AG04449 (cell line): ENCODE data around the gene BACH2.

Experiments used
- CTCF ChIA-PET: fragments of 350-600 bp; formaldehyde crosslinking; extraction: SDS; loops from one replicate; lab custom pipeline; 2021; ENCODE audit warnings: antibody characterized with exemption; lab: Yijun Ruan, JAX
- POLR2A ChIA-PET: fragments of 400-600, 350-600 bp; formaldehyde crosslinking; extraction: SDS; loops from one replicate; lab custom pipeline; 2020; ENCODE audit warnings: antibody characterized with exemption, inconsistent platforms; lab: Yijun Ruan, JAX
- DNase-seq: peaks from one replicate; pipeline ENCODE4 v3.0.0-alpha.2; 2010; ENCODE audit warnings: low read depth, low spot score
- H3K4me3 ChIP-seq: 2 replicates; pipeline ENCODE4 v1.5.1; 2011; ENCODE audit warnings: low read depth, mild to moderate bottlenecking, control low read depth, low read length
- TF ChIP-seq, protein P1 (sequence below): IDR thresholded peaks from one replicate; pipeline ENCODE4 v1.5.1; 2011; ENCODE audit warnings: mild to moderate bottlenecking, moderate library complexity, low read length, control low read depth, inconsistent platforms; ENCODE audit not compliant: insufficient read depth; ENCODE audit errors: missing control alignments

Gene BACH2

DNA sequence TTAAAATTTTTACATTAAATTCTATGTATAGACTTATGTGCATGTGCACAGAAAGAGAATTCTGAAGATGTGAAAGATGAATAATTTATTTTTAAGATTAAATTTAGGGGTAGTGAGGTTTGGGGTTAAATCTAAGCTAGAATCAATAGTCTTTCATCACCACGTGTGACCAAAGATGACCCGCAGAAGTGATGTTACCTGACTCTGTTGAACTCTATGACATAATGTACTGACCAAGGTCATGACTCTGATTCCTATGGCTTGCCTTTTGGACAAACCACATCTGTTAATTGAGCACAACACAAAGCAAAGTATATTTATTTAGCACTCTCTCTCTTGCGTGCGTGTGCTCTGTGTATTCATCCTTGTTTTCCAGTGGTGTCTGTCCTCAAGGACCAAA is 150.6 kb downstream of the BACH2 start:
- DNase-seq: no peak
- ChIA-PET POLR2A (no interaction called here), CTCF (no interaction called here)
- H3K4me3 ChIP-seq: no peak overlapping the region
- TF ChIP-seq, protein P1, sequence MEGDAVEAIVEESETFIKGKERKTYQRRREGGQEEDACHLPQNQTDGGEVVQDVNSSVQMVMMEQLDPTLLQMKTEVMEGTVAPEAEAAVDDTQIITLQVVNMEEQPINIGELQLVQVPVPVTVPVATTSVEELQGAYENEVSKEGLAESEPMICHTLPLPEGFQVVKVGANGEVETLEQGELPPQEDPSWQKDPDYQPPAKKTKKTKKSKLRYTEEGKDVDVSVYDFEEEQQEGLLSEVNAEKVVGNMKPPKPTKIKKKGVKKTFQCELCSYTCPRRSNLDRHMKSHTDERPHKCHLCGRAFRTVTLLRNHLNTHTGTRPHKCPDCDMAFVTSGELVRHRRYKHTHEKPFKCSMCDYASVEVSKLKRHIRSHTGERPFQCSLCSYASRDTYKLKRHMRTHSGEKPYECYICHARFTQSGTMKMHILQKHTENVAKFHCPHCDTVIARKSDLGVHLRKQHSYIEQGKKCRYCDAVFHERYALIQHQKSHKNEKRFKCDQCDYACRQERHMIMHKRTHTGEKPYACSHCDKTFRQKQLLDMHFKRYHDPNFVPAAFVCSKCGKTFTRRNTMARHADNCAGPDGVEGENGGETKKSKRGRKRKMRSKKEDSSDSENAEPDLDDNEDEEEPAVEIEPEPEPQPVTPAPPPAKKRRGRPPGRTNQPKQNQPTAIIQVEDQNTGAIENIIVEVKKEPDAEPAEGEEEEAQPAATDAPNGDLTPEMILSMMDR: no peak

DNA sequence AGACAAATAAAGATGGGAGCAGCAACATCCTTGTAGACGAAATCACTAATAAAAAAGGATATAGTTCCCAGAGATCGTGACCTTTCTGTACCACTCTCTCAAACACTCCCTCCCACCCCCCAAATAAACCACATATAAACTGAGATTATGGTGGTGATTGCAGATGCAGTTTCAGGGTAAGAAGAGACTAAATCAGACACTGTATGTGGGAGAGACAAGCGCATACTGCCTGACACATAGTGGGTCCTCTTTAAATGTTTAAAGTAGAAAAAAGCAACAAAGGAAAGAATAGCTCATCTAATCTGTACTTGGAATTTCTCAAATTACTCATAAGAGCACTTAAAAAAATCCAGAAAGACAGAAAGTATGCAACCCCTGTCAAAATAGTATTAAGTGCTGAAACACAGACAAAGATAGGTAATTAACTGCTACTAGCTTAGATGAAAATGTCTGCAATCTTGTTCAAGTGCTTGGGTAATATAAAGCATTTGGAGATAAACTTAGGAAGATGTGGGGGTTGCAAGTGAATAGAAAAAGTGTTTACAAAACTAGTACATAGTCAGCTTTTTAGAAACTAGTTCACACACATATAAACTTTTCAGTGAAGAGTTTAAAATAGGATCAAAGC is 151.6 kb downstream of the BACH2 start:
- ChIA-PET CTCF (interaction anchor here (2.1 kb wide), 1 partner anchor 34 kb away, joined by 8 read pairs; no protein-coding TSS in a partner anchor), POLR2A (no interaction called here)
- H3K4me3 ChIP-seq: no peak overlapping the region
- TF ChIP-seq, protein P1: no peak
- no peak for DNase-seq

DNA sequence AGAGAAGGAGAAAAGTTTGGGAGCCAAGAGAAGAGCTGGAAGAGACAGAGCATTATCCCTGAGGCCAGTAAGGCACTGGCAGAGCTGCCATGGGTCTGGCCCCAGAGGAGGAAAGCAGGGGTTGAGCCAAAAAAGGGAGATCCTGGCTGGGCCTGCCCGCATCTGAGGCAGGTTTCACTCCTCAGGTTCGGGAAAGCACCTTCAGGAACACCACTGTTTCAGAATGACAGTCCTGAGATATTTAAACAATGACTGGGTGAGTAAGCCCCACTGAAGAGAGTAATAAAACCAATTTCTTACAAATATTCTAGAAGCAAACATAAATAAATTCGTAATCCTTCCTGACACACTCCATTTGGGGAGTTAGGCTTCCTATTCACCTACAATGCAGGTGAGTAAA is 152.2 kb downstream of the BACH2 start:
- TF ChIP-seq, protein P1: no peak
- ChIA-PET POLR2A (no interaction called here), CTCF (interaction anchor here (2.1 kb wide), 1 partner anchor 35 kb away, joined by 8 read pairs; no protein-coding TSS in a partner anchor)
- H3K4me3 ChIP-seq: no peak overlapping the region
- DNase-seq: no peak

DNA sequence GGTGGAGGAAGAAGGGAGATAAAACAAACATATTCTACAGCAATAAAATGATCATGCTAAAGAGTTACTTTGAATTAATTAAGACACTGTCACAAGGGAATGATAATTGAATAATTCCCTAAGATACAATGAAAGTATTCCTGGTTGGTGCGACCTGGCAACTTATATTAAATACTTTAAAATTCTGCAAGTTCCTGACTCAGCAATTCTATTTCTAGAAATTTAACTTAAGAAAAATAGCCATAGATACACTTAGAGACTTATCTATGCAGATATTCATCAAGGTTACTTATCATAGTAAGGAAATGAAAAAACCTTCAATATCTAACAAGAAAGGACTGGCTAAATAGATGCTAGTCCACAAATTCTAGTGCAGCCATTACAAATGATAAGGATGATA is 156.0 kb downstream of the BACH2 start:
- H3K4me3 ChIP-seq: no peak overlapping the region
- ChIA-PET POLR2A (no interaction called here), CTCF (no interaction called here)
- no peak for DNase-seq
- TF ChIP-seq, protein P1: no peak

DNA sequence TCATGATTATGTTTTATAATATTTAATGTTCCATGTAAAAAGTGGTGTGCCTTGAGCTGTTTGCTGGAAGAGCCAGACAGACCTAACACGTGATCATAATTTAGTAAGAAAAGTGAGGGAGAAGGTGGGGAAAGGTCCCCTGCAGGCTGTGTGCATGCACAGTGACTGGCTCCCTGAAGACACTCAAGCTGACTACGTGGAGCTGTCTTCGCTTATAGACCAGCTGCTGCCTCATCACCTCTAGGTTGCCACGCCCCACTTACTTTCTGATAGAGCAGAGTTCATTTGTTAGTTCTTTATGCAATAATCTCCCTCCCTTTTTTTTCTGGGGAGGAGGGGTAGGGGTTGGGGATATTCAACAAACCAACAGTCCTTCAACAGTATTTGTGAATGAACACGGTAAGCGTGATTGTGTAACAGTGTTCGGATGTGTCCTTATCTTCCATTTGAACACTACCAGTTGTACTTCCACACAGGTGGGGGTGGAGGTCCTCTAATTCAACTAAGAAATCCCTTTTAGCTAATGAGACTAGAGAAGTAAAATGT is 157.3 kb downstream of the BACH2 start:
- POLR2A ChIA-PET: no interaction called here
- CTCF ChIA-PET: no interaction called here
- TF ChIP-seq, protein P1: no peak
- DNase-seq: no peak
- no peak overlapping the region for H3K4me3 ChIP-seq

DNA sequence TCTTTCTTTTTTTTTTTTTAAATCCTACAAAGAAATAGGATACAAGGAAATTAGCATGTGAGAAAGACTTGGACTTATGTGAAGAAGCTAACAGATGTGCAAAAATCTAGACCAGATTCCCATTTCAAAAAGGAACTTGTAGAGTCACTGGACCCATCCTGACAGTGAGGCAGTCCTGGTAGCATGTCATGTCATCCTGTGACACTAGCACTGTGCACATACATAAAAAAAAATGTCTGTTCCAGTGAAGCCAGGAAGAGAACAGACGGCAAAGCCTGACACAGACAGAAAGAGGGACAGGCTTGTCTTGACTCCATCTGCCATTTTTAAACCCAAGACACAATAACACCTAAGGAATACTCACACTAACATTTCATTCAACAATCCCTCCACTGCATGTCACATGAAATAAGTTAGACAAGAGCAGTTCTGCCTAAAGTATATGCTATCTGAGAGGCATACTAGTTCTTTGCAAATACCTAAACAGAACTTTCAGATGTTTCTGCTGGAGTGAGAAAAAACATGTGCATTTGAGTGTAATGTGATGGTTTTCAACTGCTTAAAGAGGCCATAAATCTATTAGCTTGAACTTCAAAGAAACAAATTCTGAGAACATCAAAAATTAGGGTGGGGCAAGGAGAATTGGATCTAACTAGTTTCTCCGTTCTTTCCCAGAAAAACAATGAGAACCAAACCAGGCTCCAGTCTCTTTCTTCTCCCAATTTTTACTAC is 159.6 kb downstream of the BACH2 start:
- H3K4me3 ChIP-seq: no peak overlapping the region
- POLR2A ChIA-PET: interaction anchor here (1.7 kb wide), 1 partner anchor 82 kb away, joined by 8 read pairs; no protein-coding TSS in a partner anchor
- CTCF ChIA-PET: interaction anchor here (0.7 to 1.5 kb wide), 3 partner anchors 9 to 42 kb away, joined by 3 read pairs; no protein-coding TSS in a partner anchor
- DNase-seq: no peak
- TF ChIP-seq, protein P1: no peak
